HG03097 (cell line): ENCODE measurements around the gene CNKSR2.

Experiments
- ATAC-seq: cut with Tn5 transposase; IDR thresholded peaks from one replicate; pipeline ENCODE4 v1.9.1; 2021; ENCODE audit not compliant: unreplicated experiment, low FRiP score

CNKSR2 gene

DNA sequence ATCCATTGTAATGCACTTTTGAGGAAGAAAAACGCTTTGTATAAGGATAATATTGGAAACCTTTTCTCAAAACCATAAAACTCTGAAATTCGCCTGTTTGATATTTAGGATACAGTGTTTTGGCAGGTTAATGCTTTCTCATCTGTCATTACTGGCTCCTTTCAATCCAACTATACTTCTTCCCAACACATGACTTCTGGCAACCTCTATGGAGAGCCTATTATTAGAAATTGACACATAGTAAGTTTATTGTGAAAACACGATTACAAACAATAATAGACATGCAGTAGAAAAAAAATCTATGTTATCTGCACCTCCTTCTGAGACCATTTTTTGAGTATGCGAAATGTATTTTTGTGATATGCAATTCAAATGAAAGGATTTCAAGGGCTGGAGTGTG is 288.5 kb downstream of the CNKSR2 start:
- ATAC-seq: no peak

DNA sequence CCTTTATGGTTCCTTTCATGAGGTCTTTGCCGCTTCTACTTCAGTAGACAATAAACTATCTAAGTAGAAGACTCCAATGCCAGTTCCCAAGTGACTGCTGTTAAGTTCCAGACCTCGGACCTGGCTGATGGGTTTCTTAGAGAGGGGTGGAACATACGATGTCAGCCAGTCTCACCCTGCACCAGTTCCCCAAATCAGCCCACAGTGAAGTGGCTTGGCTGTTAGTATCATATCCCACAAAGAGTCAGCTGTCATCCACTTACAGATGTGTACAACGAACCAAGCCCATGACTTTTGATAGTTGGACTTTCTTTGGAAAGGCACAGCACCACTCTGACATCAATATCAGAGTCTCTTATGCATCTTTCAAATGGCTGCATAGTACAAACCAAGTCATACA is 292.0 kb downstream of the CNKSR2 start:
- ATAC-seq: no peak

DNA sequence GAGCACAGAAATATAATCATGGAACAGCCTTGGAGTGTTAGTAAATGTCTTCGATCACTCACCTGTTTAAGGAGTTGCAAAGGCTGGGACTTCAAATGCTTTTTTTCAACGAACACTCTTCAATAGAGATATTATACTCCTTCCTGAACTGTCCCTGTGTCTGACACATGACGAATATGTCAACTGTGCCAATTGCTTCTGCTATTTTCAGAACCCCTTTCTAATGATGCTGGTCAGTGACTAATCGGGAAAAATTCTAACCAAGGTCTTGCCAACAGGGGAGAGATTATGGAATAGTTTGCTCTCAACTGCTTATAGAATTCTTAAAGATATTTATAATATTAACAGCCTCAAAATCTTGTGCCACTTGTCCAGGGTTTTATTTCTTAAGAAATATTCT is 292.5 kb downstream of the CNKSR2 start:
- ATAC-seq: no peak

DNA sequence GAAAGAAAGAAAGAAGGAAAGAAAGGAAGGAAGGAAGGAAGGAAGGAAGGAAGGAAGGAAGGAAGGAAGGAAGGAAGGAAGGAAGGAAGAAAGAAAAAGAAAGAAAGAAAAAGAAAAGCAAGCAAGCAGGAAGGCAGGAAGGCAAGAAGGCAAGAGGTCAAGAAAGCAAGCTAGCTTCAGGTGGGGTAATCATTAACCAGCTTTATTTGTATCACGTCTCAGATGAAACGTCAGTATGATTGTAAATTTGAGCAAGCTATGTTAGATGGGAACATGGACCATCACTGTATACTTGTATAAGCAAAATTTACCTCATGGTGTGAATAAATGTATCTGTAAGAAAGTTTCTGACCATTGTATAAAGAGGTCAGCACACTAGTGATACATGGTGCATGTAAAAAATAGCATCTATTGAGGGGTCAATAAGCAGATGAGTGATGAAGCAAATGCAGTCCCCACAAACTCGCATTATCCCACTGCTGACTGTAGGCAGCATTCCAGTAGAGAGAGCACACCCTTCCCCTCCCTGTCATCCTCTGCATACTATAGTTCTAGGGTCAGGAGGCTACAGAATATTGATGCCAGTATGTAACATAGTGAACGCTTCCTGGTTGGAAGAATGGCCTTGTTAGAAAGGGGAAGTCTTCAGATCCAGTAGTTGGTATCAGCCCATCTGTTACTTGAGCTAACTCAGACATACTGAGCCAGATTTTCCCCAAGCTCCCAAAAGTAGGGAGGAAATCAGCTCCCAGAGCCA is 300.4 kb downstream of the CNKSR2 start:
- ATAC-seq: no peak

DNA sequence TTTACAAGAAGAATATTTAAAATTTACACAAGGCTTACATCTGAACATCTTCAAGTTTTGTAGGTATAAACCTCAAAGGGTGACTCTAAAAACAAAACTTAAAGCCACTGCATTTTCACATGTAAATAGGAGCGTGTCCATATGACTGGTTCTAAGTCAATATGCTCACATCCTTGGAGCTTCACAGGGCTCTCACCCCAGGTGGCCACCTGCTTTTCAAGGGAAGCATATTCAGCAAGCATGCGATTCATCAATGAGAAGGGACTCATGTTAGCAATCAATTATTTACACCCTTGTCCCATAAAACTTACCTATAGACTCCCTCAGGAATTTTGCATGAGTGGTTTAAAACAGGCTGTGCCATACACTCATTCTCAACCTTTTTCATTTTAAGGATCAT is 301.7 kb downstream of the CNKSR2 start:
- no peak for ATAC-seq

DNA sequence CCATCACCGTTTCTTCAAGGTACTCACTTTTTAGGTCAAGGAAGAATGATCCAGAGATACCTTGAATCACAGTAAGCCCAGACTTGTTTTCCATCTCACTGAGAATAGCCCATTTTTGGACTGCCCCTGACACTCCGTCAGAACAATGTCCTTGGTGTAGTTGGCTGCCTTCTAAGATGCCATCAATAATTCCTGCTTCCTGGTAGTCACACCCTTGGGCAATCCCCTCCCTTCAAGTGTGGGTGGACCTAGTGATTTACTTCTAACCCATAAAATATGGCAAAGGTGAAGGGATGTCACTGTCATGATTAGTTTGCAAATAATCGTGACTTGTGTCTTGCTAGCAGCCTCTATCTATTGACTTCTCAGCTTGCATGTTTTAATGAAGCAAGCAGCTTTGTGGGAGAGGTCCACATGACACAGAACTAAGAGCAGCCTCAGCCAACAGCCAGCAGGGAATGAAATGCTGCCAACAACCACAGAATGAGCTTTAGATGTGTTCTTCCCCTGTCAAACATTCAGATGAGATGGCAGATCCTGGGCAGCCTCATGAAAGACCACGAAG is 303.9 kb downstream of the CNKSR2 start:
- no peak for ATAC-seq

DNA sequence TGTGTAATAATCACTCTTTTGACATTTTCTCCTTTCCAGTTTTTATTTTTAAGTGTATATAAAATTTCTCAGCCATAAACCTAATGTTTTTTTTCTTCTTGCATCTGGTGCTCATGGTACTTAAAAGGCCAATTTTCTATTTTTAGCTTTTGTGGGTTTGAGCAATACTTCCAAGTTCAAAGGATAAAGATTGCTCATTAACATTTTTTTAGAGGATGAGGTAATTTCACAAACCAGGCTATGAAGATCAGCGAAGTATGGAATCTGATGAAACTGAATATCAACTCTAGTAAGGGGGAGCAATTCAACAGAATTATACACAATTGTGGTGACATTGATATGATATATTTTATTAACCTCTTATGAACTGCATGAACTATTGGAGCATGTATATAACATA is 309.7 kb downstream of the CNKSR2 start:
- no peak for ATAC-seq

DNA sequence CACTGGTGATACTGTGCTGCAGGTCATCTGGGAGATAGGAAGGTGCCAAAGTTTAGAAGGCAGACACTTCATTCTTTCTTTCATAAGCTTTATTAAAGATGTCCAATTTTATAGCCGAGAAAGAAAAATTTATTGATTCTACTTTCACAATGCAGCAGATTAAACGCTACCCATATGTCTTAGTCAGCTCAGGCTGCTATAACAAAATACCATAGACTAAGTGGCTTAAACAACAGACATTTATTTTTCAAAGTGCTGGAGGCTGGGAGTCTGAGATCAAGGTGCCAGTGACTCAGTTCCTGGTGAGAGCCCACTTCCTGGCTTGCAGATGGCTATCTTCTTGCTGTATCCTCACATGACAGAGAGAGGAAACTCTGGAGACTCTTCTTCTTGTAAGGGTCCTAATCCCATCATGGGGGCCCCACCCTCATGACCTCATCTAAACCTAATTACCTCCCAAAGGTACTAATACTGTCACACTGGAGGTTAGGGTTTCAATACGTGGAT is 317.3 kb downstream of the CNKSR2 start:
- no peak for ATAC-seq

DNA sequence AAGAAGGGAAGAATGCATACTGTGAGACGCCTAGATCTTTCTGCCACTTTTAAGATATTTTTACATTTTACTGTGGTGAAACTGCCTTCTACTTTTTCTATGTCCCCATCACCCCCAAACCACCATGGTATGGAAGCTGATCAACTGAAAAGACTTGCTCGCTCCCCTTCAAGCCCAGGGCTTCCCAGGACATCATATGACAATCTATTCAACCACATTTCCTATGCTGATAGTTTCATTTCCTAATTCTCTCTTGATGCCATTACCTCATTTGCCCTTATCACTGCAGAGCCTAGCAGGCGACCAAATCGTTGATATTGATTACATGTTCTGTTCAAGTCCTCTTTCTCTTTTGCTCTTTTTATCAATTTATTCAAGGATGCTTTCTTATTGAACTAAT is 324.1 kb downstream of the CNKSR2 start:
- no peak for ATAC-seq

DNA sequence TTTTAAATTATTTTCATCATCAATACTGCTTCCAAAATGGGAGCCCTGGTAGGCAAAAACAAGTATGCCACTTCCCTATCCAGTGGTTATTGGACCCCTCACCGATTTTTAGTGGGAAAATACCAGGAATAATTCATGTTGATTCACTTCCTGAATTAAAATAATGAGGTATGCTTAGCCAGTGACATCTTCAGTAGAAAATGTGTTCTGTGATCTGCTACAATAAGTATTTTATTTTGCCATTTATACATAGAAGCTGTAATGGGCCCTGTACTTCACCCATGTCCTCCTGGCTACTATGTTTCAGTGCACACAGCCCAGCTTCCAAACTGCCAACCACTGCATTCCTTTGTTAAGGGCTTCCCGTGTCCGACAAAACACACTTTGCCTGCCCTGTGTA is 324.9 kb downstream of the CNKSR2 start:
- ATAC-seq: no peak

DNA sequence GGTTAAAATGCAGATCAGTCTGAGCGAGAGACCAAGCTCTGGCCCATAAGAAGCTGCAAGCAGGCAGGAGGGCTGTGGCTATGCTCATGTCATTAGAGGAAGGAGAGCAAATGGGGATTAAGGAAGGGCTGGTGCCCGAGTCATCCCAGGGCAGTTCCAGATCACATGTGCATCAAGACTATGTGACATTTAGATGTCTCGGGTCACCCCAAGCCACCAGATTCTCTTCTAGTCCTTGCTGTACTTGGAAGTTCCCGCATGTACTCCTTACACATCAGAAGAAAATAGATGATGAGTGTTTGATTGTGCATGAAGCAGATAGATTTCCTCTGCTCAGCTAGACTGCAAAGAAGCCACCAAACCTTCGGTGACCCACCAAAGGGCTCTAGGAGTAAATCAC is 326.1 kb downstream of the CNKSR2 start:
- no peak for ATAC-seq

DNA sequence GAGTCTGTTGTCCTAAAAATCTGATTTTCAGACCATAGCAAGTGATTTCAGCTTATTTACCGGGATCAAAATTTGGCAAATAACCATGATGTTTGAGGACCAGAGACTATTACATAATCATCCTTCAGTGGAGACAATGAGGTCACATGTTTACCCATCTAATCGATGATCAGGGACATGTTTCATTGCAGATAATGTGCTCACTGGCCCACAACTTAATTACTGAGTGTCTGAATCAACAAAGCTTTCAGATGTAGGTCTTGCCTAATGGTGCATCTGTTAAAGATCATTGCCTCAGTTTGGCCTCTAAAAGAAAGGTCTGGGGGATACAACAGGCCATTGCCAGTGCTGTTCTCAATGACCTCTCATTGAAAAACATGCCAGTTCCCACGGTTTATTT is 326.7 kb downstream of the CNKSR2 start:
- no peak for ATAC-seq

DNA sequence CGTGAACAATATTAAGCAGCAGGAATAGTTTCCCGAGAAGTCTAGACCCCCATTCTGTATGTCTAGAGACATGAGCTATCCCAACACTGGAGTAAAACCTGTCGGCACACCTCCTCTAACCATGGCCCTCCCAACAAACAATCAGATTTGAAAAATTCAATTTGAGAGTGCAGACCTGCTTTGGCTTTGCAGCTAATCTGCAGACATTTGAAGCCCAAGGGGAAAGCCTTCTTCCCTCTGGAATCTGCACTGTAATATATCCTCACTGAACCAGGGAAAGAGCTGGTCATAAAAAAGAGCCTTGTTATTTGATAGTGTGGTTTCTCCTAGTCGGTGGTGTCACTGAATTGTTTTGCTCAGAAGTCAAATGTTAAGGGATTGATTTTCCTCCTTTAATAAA is 328.5 kb downstream of the CNKSR2 start:
- no peak for ATAC-seq
